GM18511 (cell line): ENCODE results near the gene ASAP3.
A peak's percentile ranks its signal among the peaks of the same experiment; 100 is the strongest.

Source experiments
- ATAC-seq: cut with Tn5 transposase; IDR thresholded peaks from one replicate; pipeline ENCODE4 v1.9.1; 2021; ENCODE audit warnings: mild to moderate bottlenecking, moderate library complexity; ENCODE audit not compliant: unreplicated experiment

ASAP3 gene

GRCh38 chr1:23483321-23484252 is at the start of gene ASAP3:
Gene ASAP3 (minus strand): TSS chr1:23484179. CDS start chr1:23484133, 46 bp downstream.
- ATAC-seq = no peak

DNA sequence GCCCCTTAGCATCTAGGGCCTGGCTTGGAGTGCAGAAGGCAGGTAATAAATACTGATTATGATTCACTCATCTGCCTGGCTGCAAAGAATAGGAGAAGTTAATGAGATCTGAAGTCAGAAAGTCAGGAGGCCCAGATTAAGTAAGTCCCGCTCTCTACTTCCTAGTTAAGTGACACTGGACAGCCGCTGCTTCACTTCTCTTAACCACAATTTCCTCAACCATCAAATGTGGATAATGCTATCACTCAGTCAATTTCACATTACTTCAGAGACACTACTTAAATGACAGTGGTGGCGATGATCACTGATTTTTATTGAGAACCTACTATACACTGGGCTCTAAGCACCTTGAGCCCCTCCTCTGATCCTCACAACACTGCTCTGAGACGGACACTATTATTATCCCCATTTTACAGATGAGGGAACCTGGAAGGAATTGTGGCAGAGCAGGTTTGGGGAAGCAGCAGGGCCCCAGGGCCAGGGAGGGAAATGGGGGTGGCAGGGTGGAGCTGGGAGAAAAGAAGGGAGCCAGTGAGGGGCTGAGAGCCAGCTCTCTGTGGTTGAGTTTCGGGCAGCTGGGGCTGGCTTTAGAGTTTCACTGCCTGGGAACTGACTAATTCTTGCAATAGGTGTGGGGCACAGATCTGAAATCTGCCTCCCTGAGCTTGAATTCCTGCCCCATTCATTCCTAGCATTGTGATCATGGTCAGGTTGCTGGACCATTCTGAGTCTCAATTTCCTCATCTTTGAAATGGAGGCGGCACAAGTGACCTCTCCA is 49.5 kb upstream of the ASAP3 start:
- no peak for ATAC-seq

GRCh38 chr1:23531562-23532094 is 47.6 kb upstream of the ASAP3 start:
- no peak for ATAC-seq

- ATAC-seq = peak; percentile 58
Observed at GRCh38 chr1:23530747-23531561, 47.0 kb upstream of the ASAP3 start, which contains the start of gene E2F2. Gene E2F2 (minus strand): TSS chr1:23531233. CDS start chr1:23530793, 440 bp downstream.

DNA sequence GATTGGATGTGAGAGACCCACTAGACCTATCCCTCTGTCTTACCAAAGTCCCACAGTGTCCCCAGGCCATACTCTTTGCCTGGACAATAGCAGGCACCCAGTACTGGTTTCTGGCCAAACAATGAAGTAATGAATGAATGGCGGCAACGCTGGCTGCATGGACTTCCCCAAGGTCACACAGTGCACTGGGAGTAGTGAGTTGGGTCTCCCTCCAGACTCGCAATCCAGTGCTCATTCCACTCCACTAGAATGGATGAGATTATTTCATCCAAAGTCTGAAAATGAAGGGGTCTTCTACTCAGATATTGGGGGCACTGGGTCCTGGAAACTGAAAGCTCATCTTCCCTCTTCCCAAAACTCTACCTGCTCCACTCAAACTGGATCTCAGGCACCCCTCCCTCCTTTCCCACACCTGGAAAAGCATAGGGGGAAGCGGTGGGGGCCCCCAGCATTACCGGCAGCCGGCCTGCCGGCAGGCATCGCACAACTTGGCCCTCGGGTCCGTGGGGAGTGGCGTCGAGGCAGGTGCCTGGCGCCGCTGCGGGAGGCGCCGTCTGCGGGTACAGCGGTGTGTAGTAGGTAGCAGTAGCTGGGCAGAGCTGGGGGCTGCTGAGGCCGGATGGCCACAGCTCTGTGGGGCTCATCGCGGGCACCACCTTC is 46.2 kb upstream of the ASAP3 start:
- ATAC-seq = no peak

DNA sequence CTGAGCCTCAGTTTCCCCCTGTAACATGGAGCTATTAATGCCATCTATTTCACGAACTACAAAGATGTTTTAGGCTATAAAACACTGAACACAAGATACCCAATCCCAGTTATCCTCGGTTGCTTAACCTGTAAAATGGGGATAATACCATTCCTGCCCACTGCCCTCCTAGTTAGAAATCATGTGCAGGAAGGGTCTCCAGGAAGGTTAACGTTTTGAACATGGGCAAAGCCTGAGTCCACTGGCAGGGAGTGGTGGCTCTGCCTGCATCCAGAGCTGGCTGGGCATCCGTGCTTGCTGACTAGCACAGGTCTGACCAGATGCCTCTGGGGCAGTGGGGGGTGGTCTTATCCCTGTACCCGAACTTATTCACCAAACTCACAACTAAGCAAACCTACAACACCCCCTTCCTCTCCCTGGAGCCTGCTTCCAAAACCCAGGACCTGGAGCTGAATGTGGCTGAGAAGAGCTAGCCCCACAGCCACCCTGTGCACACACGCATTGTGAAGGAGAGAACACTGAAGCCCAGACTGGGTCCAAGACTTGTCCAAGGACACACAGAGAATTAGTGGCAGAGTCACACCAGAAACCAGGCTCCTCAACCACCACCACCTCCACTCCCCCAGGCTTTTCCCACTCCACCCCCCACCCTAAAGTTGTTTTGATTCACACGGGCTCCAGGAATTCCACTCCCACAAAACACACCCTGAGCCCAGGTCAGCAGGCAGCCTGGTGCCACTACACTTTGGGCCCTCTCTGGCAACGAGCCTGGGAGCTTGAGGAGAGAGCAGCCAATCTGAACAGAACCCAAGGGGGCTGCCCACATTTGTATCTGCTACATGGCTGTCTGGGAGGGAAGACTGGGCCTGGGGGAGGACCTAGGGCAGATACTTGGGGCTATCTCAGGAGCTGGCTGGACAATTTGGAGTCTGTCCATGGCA is 45.4 kb upstream of the ASAP3 start:
- no peak for ATAC-seq

GRCh38 chr1:23528250-23528978 is 44.4 kb upstream of the ASAP3 start:
- peak; percentile 55 for ATAC-seq

GRCh38 chr1:23527900-23528249 is 43.9 kb upstream of the ASAP3 start:
- no peak for ATAC-seq

GRCh38 chr1:23527366-23527765 is 43.4 kb upstream of the ASAP3 start:
- no peak for ATAC-seq

- no peak for ATAC-seq
Observed at GRCh38 chr1:23526329-23527041, 42.5 kb upstream of the ASAP3 start.

GRCh38 chr1:23525558-23526250 is 41.7 kb upstream of the ASAP3 start:
- ATAC-seq = no peak

- ATAC-seq = no peak
Observed at GRCh38 chr1:23524716-23525401, 40.9 kb upstream of the ASAP3 start.

DNA sequence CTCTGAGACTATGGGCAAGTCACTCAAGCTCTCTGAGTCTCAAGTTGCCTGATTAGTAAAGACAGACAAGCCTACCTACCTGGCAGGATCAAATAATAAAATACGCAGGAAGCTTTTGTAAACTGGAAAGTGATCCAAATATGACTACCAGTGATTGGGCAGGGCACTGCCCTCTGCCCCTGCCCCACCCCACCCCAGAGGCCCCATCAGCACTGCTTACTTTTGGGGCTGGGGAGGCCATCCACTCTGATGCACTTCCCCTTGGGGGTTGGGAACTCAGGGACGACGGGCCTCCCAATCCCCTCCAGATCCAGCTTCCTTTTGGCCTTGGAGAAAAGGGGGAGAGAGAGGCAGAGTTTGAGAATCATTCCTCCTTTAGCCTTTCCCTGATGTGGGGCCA is 40.2 kb upstream of the ASAP3 start:
- no peak for ATAC-seq

GRCh38 chr1:23522244-23522982 is 38.4 kb upstream of the ASAP3 start:
- no peak for ATAC-seq

DNA sequence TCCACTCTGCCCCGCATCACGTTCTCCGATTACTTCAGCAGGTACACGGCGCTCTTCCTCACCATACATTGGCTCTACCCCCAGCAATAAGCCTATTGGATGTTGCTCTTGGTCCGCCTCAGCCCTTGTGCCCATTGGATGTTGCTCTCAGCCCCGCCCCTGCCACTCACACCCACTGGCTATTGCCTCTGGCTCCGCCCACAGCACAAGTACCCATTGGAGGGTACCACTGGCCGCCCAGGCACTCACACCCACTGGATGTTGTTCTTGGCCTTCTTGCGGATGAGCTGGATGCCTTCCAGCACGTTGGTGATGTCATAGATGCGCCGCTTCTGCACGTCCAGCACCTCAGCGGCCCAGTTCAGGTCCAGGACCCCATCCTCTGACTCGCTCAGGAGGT is 37.6 kb upstream of the ASAP3 start:
- ATAC-seq = no peak

DNA sequence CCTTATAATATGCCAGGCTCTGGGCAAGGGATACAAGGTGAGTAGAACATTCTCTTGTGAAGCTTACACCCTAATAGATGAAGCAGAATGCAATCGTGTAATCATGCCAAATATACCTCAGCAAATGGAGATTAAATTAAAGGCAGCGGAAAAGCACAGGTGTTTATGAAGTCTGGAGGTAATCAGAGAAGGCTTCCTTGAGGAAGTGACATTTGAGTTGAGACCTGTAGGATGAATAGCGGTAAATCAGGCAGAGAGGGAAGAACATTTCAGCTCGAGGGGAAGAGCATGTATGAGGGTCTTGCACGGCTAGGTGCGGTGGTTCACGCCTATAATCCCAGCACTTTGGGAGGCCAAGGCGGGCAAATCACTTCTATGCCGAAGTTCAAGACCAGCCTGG is 33.6 kb upstream of the ASAP3 start:
- ATAC-seq = no peak
